ENCODE results near the gene NDRG2. TPM values are rescaled to one million over a fixed set of nuclear protein-coding genes. Genes with fewer than 3 reads are reported as not detected.

NDRG2 gene
- total and polyA plus RNA-seq, 9 of the 15 experiments (the other 6 are each of a cell fraction or from before 2014, with no cell fraction given), result 10.1 to 105 (median 41.0) TPM

DNA sequence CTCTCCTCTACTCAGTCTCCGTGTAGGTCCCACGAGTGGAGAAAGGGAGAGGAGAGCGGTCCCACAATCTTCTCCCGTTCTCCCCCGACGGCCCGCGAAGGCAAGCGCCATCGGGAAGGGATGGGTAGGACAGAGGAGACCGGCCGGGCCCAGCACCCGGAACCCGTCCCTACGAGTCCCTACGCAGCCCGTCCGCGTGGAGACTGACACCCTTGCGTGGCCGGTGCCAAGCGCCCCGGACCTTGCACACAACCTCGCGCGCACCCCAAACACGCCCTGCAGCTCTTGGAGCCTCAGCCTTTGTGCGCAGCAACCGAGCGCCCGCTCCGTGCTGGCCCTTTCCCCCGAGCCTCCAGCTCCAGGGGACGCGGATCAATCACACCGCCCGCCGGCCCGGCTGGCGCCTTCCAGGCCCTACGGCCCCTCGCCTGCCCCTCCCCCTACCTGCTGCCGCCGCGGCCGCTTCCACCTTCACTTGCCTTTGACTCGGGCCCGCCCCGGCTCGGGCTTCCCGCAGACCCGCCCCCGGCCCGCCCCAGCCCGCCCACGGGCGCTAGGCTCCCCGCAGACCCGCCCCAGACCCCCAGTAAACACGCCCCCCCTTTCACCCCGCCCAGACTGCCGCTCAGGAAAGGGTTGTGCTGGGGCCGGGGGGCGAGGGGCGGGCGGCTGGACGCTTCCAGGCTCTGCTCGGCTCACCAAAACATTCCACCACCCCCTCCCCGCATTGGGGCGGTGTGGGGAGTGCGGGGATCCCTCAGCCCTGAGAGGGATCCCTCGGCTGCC, at the start of gene NDRG2 (continued):
- TF ChIP-seq, protein P1, sequence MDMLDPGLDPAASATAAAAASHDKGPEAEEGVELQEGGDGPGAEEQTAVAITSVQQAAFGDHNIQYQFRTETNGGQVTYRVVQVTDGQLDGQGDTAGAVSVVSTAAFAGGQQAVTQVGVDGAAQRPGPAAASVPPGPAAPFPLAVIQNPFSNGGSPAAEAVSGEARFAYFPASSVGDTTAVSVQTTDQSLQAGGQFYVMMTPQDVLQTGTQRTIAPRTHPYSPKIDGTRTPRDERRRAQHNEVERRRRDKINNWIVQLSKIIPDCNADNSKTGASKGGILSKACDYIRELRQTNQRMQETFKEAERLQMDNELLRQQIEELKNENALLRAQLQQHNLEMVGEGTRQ (CRISPR knock-in tag; IDR thresholded peaks at IDR 0.05), result no peak
- TF ChIP-seq CCNT2 (IDR thresholded peaks at IDR 0.05; ENCODE audit: borderline replicate concordance, extremely low read depth, insufficient read length, low read depth, low read length) (peak; percentile 24), LARP7 (IDR thresholded peaks at IDR 0.05) (no peak), EP400 (IDR thresholded peaks at IDR 0.05) (peak; percentile 48; the same call in 1 of the 2 replicates), ZNF398 (CRISPR knock-in tag; IDR thresholded peaks at IDR 0.05) (no peak), DACH1 (IDR thresholded peaks at IDR 0.05; ENCODE audit: partially characterized antibody) (no peak), ZNF717 (CRISPR knock-in tag; IDR thresholded peaks at IDR 0.05) (no peak), E4F1 (CRISPR knock-in tag; IDR thresholded peaks at IDR 0.05; ENCODE audit: borderline replicate concordance) (no peak), PRPF4 (IDR thresholded peaks at IDR 0.05; ENCODE audit: insufficient read depth, low read depth, low read length, poor library complexity, severe bottlenecking) (no peak), HNRNPK (IDR thresholded peaks at IDR 0.05; ENCODE audit: low read depth, low read length, poor library complexity, severe bottlenecking) (no peak), MXI1 (IDR thresholded peaks at IDR 0.05; ENCODE audit: low read depth, low read length) (no peak), ZBTB1 (CRISPR knock-in tag; IDR thresholded peaks at IDR 0.05; ENCODE audit: borderline replicate concordance, low read depth) (no peak), ZNF274 (IDR thresholded peaks at IDR 0.05; ENCODE audit: borderline replicate concordance, low read depth, low read length) (no peak), ZNF143 (CRISPR knock-in tag; IDR thresholded peaks at IDR 0.05) (no peak), MBD1 (CRISPR knock-in tag; IDR thresholded peaks at IDR 0.05) (no peak), ZNF133 (CRISPR knock-in tag; IDR thresholded peaks at IDR 0.05) (no peak), KLF1 (tag; IDR thresholded peaks at IDR 0.05) (no peak), ZNF75A (CRISPR knock-in tag; IDR thresholded peaks at IDR 0.05) (no peak), RBM14 (IDR thresholded peaks at IDR 0.05; ENCODE audit: borderline replicate concordance, insufficient read depth, low read depth, low read length) (no peak)
- TF ChIP-seq, protein P2, sequence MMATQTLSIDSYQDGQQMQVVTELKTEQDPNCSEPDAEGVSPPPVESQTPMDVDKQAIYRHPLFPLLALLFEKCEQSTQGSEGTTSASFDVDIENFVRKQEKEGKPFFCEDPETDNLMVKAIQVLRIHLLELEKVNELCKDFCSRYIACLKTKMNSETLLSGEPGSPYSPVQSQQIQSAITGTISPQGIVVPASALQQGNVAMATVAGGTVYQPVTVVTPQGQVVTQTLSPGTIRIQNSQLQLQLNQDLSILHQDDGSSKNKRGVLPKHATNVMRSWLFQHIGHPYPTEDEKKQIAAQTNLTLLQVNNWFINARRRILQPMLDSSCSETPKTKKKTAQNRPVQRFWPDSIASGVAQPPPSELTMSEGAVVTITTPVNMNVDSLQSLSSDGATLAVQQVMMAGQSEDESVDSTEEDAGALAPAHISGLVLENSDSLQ (IDR thresholded peaks at IDR 0.05), result 0 out of 2 replicates have a peak, but pooled peaks have one; percentile 9

Data from K562 (cell line).